CD14-positive monocyte (primary cell): ENCODE results near the gene NTNG2. TPM values are rescaled to one million over a fixed set of nuclear protein-coding genes. Genes with fewer than 3 reads are reported as not detected.

Source experiments
- DNase-seq, 3 donors: peaks; one replicate each; pipeline ENCODE4 v3.0.0-alpha.2; 2011 to 2022
- H2AFZ ChIP-seq: 2 replicates; pipeline ENCODE4 v1.6.0; 2012; ENCODE audit warnings: mild to moderate bottlenecking, low read depth, low read length, inconsistent platforms; ENCODE audit not compliant: insufficient read depth, poor library complexity, severe bottlenecking
- H3K27ac ChIP-seq, 2 donors: 1 replicate in 1 of 2; 2 replicates in 1 of 2; pipeline ENCODE4 v1.5.1; 2012 to 2013; ENCODE audit warnings: low read length in 2 of 2, control low read depth in 1 of 2, inconsistent platforms in 1 of 2, low read depth in 1 of 2, mild to moderate bottlenecking in 1 of 2
- H3K27me3 ChIP-seq, 2 donors: one replicate each; pipeline versions ENCODE4 v1.6.0 to v1.6.1; 2011 to 2013; ENCODE audit warnings: low read length in 2 of 2; ENCODE audit not compliant: control insufficient read depth in 2 of 2, insufficient read depth in 2 of 2
- H3K36me3 ChIP-seq, 2 donors: replicated peaks in 1 of 2; 1 replicate in 1 of 2; 2 replicates in 1 of 2; pipeline versions ENCODE4 v1.5.1 to v1.6.1; 2012 to 2013; ENCODE audit warnings: low read length in 2 of 2, control low read depth in 1 of 2, inconsistent platforms in 1 of 2, mild to moderate bottlenecking in 1 of 2; ENCODE audit not compliant: insufficient read depth in 2 of 2, control insufficient read depth in 1 of 2
- H3K4me1 ChIP-seq, 2 donors: 1 replicate in 1 of 2; 2 replicates in 1 of 2; pipeline versions ENCODE4 v1.5.1 to v1.6.1; 2012 to 2013; ENCODE audit warnings: low read length in 2 of 2, control low read depth in 1 of 2, inconsistent platforms in 1 of 2, mild to moderate bottlenecking in 1 of 2, moderate library complexity in 1 of 2; ENCODE audit not compliant: insufficient read depth in 2 of 2, control insufficient read depth in 1 of 2
- H3K4me2 ChIP-seq: replicated peaks from 2 replicates; pipeline ENCODE3; 2012; ENCODE audit warnings: low read length, moderate library complexity, mild to moderate bottlenecking; ENCODE audit not compliant: poor library complexity, severe bottlenecking; ENCODE audit errors: extremely low read depth
- H3K4me3 ChIP-seq, 3 experiments: fragments of 200-600 bp in 1 of 3; sonication (generic) in 1 of 3; replicated peaks in 1 of 3; 1 replicate in 2 of 3; 2 replicates in 1 of 3; pipeline ENCODE4 v1.5.1; 2011 to 2013; ENCODE audit warnings: low read length in 3 of 3, mild to moderate bottlenecking in 3 of 3, control low read depth in 2 of 3, low read depth in 2 of 3, inconsistent platforms in 1 of 3, moderate library complexity in 1 of 3
- H3K79me2 ChIP-seq: 2 replicates; pipeline ENCODE4 v1.6.0; 2012; ENCODE audit warnings: mild to moderate bottlenecking, control low read depth, inconsistent platforms, low read length, moderate library complexity; ENCODE audit not compliant: insufficient read depth
- H3K9ac ChIP-seq: 2 replicates; pipeline ENCODE4 v1.6.0; 2017; ENCODE audit warnings: low read length, mild to moderate bottlenecking; ENCODE audit not compliant: insufficient read depth, poor library complexity, severe bottlenecking
- H3K9me3 ChIP-seq, 2 donors: replicated peaks in 1 of 2; 1 replicate in 1 of 2; 2 replicates in 1 of 2; pipeline versions ENCODE4 v1.5.1 to v1.6.1; 2012 to 2013; ENCODE audit warnings: low read length in 2 of 2, control low read depth in 1 of 2; ENCODE audit not compliant: control insufficient read depth in 1 of 2, insufficient read depth in 1 of 2
- H4K20me1 ChIP-seq: 2 replicates; pipeline ENCODE4 v1.6.0; 2012; ENCODE audit warnings: mild to moderate bottlenecking, low read length, control low read depth, moderate library complexity; ENCODE audit not compliant: insufficient read depth
- H3K27ac Mint-ChIP-seq, 7 donors: one replicate each; pipeline ENCODE4 v1.8.0; 2020; ENCODE audit warnings: mild to moderate bottlenecking in 7 of 7, mixed read lengths in 7 of 7, moderate library complexity in 6 of 7, inconsistent platforms in 2 of 7
- H3K27me3 Mint-ChIP-seq, 3 donors: one replicate each; pipeline ENCODE4 v1.8.0; 2021 to 2022; ENCODE audit warnings: low read depth in 3 of 3, mild to moderate bottlenecking in 3 of 3, mixed read lengths in 3 of 3, moderate library complexity in 3 of 3, inconsistent platforms in 1 of 3
- H3K36me3 Mint-ChIP-seq, 2 donors: one replicate each; pipeline ENCODE4 v1.8.0; 2020; ENCODE audit warnings: mixed read lengths in 2 of 2, inconsistent platforms in 1 of 2, mild to moderate bottlenecking in 1 of 2
- H3K4me1 Mint-ChIP-seq: one replicate; pipeline ENCODE4 v1.8.0; 2020; ENCODE audit warnings: mild to moderate bottlenecking, mixed read lengths
- H3K4me3 Mint-ChIP-seq, 2 donors: one replicate each; pipeline ENCODE4 v1.8.0; 2020; ENCODE audit warnings: mild to moderate bottlenecking in 2 of 2, mixed read lengths in 2 of 2, moderate library complexity in 1 of 2
- H3K9me3 Mint-ChIP-seq, 7 donors: one replicate each; pipeline ENCODE4 v1.8.0; 2020 to 2022; ENCODE audit warnings: mixed read lengths in 7 of 7, mild to moderate bottlenecking in 6 of 7, moderate library complexity in 6 of 7, inconsistent platforms in 2 of 7
- WGBS: methylation state at CpG from one replicate; pipeline ENCODE4 v1.1.5; 2013; ENCODE audit warnings: missing lambda C conversion rate; ENCODE audit not compliant: insufficient coverage; 5-methylcytosine and 5-hydroxymethylcytosine counted together
- intact Hi-C, 2 donors: fragments of 100-400 bp; cut with micrococcal nuclease; formaldehyde crosslinking; loops; one replicate each; pipeline versions ENCODE4 v1.15.0 to v1.15.1; 2023
- polyA plus RNA-seq, 3 donors: library from polyadenylated mRNA; depleted of rRNA in 1 of 3; unstranded in 2 of 3; stranded (reverse) in 1 of 3; fragments of 300-500 nt in 2 of 3; fragments of >200 nt in 1 of 3; fragmentation: Illumina TruSeq in 2 of 3; gene quantifications; 1 replicate in 2 of 3; 2 replicates in 1 of 3; pipeline ENCODE4 v1.2.3, GENCODE V29; 2012 to 2021
- TF ChIP-seq, protein P1 (sequence below): fragments of 200-600 bp; IDR thresholded peaks from one replicate; pipeline ENCODE4 v1.8.0; 2022; ENCODE audit warnings: antibody characterized with exemption, mild to moderate bottlenecking

NTNG2 gene
- polyA plus RNA-seq, 3 donors = 2.1 to 10.0 (median 5.0) TPM

DNA sequence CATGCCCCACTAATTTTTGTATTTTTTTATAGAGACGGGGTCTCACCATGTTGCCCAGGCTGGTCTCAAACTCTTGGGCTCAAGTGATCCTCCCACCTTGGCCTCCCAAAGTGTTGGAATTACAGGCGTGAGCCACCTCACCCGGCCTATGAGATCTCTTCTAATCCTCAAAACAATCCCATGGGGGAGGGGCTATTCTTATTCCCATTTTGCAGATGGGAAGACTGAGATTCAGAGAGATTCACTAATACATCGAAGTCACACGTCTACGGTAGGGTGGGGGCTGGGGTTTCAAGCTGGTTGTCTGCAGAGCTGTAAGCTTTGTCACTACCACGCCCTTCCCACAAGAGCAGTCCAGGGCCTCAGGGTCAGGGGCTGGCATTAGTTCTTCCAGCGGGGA lies 14.0 kb upstream of the NTNG2 start:
- H3K27ac ChIP-seq = no peak overlapping the region
- no peaks in the 10 kb centered on the region for H3K4me1 ChIP-seq
- WGBS = 87% methylated on average over 4 of the region's 8 CpGs
- no peaks in the 10 kb centered on the region for H3K36me3 ChIP-seq
- H2AFZ ChIP-seq = no peak overlapping the region
- DNase-seq = no peak
- no peaks in the 10 kb centered on the region for H4K20me1 ChIP-seq
- intact Hi-C loops = no loop called here
- Mint-ChIP-seq H3K27me3 (peaks cover 22 to 29% (median 25%) of the 10 kb centered on the region in 3 donors), H3K4me3 (no peak overlapping the region), H3K36me3 (no peaks in the 10 kb centered on the region), H3K27ac (no peak overlapping the region), H3K4me1 (no peaks in the 10 kb centered on the region), H3K9me3 (peaks cover 0 to 2% (median 0%) of the 10 kb centered on the region in 7 donors)
- no peaks in the 10 kb centered on the region for H3K79me2 ChIP-seq
- no peak overlapping the region for H3K4me3 ChIP-seq
- no peaks in the 10 kb centered on the region for H3K9me3 ChIP-seq
- H3K9ac ChIP-seq = no peak overlapping the region
- H3K27me3 ChIP-seq = peaks cover 0 to 4% of the 10 kb centered on the region in 2 donors
- H3K4me2 ChIP-seq = no peak overlapping the region
- TF ChIP-seq, protein P1, sequence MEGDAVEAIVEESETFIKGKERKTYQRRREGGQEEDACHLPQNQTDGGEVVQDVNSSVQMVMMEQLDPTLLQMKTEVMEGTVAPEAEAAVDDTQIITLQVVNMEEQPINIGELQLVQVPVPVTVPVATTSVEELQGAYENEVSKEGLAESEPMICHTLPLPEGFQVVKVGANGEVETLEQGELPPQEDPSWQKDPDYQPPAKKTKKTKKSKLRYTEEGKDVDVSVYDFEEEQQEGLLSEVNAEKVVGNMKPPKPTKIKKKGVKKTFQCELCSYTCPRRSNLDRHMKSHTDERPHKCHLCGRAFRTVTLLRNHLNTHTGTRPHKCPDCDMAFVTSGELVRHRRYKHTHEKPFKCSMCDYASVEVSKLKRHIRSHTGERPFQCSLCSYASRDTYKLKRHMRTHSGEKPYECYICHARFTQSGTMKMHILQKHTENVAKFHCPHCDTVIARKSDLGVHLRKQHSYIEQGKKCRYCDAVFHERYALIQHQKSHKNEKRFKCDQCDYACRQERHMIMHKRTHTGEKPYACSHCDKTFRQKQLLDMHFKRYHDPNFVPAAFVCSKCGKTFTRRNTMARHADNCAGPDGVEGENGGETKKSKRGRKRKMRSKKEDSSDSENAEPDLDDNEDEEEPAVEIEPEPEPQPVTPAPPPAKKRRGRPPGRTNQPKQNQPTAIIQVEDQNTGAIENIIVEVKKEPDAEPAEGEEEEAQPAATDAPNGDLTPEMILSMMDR = no peak

DNA sequence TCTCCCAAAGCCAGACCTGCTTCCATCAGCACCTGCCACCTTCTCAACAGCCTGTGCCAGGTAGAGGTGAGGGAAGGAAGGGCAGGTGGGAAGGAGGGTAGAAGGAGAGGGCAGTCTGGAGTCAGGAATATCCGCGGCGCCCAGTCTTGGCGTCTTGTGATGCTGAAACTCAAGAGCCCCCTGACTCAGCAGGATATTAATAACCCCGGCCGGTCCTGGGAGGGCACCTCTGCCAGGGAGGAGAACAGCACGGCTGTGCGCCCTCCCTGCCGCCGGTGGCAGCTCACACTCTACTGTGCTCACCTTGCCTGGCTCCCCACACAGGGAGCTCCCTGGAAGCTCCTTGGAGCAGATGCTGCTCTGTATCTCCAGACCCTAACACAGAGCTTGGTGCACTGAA lies 11.6 kb upstream of the NTNG2 start:
- Histone ChIP-seq H3K9ac (no peak overlapping the region), H3K4me1 (no peaks in the 10 kb centered on the region), H2AFZ (no peak overlapping the region), H4K20me1 (no peaks in the 10 kb centered on the region), H3K9me3 (no peaks in the 10 kb centered on the region), H3K79me2 (no peaks in the 10 kb centered on the region), H3K4me2 (no peak overlapping the region), H3K27me3 (no peaks in the 10 kb centered on the region), H3K36me3 (no peaks in the 10 kb centered on the region), H3K4me3 (no peak overlapping the region), H3K27ac (no peak overlapping the region)
- Mint-ChIP-seq H3K27me3 (peaks cover 27 to 28% (median 28%) of the 10 kb centered on the region in 3 donors), H3K27ac (no peak overlapping the region), H3K4me3 (no peak overlapping the region), H3K36me3 (no peaks in the 10 kb centered on the region), H3K4me1 (peaks cover 2% of the 10 kb centered on the region), H3K9me3 (peaks cover 0 to 2% (median 0%) of the 10 kb centered on the region in 7 donors)
- TF ChIP-seq, protein P1 = no peak
- WGBS = 60% methylated on average over 10 of the region's 10 CpGs
- intact Hi-C loops = no loop called here
- no peak for DNase-seq
